ENCODE results near the gene ZNF749.
"Not testable (repeated sequence)": the region's sequence is repeated elsewhere in the genome, so short reads cannot be mapped to it uniquely, and the experiment has no call there.

The ZNF749 gene

DNA sequence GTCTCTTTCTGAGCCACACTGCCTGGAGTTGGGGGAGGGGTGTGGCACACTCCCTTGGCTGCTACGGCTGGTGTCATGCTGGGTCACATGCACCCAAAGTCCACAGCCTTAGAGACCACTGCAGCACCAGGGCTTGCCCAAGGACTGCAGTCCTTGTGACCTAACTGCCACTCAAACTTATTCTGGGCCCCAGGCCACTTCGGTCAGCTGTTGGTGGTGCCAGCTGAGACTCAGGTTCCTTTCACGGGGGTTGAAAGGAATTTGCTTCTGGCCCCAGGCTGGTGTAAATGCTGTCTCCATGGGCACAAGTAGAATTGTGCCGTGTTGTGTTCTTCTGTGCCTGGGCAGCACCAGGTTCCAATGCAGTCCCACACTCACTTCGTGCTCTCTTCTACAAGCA lies 31.4 kb downstream of the ZNF749 start:
- DNase-seq, result no peak

DNA sequence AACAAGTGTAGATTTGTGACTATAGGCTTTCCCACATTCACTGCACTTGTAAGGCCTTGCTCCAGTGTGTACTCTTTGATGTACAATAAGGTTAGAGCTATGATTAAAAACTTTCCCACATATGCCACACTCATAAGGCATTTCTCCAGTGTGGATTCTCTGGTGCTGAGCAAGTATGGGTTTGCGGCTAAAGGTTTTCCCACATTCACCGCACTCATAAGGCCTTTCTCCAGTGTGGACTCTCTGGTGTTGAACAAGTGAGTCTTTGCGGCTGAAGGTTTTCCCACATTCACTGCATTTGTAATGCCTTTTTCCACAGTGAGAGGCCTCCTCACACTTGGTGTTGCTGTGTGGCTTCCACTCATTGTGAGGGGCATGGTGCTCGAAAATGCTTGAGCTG lies 38.5 kb downstream of the ZNF749 start:
- no peak for DNase-seq

DNA sequence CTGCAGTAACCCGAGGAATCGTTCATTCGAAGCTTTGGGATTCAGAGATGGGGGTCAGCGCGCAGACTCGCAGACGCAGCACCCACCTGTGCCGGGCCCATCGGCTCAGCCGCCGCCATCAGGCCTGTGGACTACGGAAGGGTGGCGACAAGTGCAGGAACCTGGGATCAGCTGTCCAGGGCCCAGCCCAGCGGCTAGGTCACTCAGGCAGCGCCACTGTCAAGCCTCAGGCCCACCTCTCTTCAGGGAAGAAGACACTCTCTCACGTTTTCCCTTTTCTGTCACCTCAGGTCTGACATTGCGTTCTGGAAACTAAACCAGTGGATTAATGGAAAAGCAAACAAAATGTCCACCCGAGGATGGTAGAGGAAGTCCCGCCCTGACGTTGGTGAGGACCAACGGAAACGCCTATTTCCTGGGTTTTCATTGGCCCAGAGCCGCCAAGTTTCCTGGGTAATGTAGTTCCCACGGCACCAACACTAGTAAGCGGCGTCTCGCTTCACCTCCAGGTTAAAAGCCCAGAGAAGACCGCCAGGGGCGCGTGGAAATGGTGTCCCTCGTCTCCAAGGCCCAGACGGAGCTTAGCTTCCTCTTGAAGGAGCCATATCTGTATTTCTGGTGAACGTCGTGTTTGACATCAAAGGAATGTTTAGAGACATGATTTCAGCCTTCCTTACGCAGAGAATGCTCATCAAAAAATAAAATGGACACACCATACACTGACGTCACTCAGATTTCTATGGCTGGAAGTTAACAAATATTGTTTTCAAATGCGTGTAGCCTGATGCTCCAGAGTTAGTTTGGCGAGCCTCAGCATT lies 42.3 kb downstream of the ZNF749 start, which contains the start of gene ZNF772:
Gene ZNF772, minus strand, starts transcription at position 376 of the 818 bp plus-strand sequence. Its CDS starts 257 bp downstream, at position 119.
- DNase-seq, result peak; percentile 89

DNA sequence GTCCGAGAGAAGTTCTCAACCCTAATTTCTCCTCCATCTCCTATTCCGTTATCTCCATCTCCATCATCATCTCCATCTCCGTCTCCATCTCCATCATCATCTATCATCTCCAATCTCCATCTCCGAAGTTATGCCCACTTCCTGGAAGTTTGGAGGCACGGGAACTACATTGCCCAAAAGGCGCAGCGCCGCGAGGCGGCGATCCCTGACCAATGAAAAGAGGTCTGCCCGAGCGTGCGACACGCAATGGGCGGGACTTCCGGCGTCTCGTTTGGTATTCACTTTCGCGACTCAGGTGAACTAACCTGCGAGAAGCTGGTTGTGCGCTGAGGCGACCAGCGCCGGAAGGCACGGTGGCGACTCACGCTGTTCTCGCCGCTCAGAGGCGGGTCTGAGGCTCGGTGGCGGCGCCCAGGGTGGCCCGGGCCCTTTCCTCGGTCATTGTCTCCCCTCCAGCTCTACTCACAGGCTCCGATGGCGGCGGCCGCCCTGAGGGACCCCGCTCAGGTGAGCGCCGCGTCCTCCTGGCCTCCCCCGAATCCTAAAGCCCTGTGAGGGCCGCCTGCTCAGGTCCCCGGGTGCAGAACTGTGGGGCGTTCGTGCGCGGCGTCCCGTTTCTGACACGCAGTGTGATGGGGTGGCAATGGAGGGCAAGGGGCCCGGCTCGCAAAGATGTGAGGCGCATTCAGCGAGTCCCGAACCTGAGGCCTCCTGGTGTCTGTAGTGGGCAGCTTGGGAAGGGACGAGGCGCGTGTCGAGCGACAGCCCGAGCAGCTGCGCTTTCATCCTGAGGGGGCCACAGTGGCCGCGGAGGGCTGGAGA lies 52.6 kb downstream of the ZNF749 start, which contains the start of gene ZNF419:
Gene ZNF419, plus strand, starts transcription at position 274 of the 822 bp plus-strand sequence. Its CDS starts 201 bp downstream, at position 475.
- peak; percentile 98 for DNase-seq

DNA sequence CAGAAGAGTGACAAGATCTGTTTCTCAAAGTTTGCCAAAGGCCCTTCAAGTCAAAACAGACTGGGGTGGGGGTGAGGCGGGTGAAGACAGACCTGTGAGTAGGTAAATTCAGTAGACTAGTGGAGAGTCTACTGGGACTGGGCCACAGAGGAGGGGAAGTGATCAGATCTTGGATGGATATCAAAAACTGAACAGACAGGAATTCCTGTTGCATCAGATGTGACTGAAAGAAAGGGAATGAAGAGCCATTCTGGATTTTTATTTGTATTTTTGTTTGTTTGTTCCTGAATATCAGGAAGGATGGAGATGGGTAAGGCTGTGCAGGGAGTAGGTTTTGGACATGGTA lies 53.1 kb downstream of the ZNF749 start:
- DNase-seq, result not testable (repeated sequence)
